GM21360 (cell line): ENCODE measurements around the gene PLCH2.

Experiments
- ATAC-seq: cut with Tn5 transposase; IDR thresholded peaks from one replicate; pipeline ENCODE4 v1.9.1; 2021; ENCODE audit warnings: mild to moderate bottlenecking, moderate library complexity; ENCODE audit not compliant: unreplicated experiment

Gene PLCH2

GRCh38 chr1:2498648-2499047 is 22.6 kb downstream of the PLCH2 start:
- no peak for ATAC-seq

- ATAC-seq: no peak
Observed at GRCh38 chr1:2499260-2499659, 23.2 kb downstream of the PLCH2 start.

- ATAC-seq: no peak
Observed at GRCh38 chr1:2499986-2500596, 24.0 kb downstream of the PLCH2 start.

- ATAC-seq: no peak
Observed at GRCh38 chr1:2501041-2501819, 25.1 kb downstream of the PLCH2 start.

- ATAC-seq: no peak
Observed at GRCh38 chr1:2501820-2502119, 25.7 kb downstream of the PLCH2 start.

- no peak for ATAC-seq
Observed at GRCh38 chr1:2502210-2502609, 26.1 kb downstream of the PLCH2 start.

- no peak for ATAC-seq
Observed at GRCh38 chr1:2502661-2503553, 26.8 kb downstream of the PLCH2 start.

- ATAC-seq: no peak
Observed at GRCh38 chr1:2503554-2504224, 27.6 kb downstream of the PLCH2 start.

GRCh38 chr1:2504225-2504948 is 28.3 kb downstream of the PLCH2 start:
- ATAC-seq: no peak

- ATAC-seq: no peak
Observed at GRCh38 chr1:2504949-2505272, 28.8 kb downstream of the PLCH2 start.

GRCh38 chr1:2505461-2505994 is 29.4 kb downstream of the PLCH2 start:
- no peak for ATAC-seq

- no peak for ATAC-seq
Observed at GRCh38 chr1:2506007-2506860, 30.1 kb downstream of the PLCH2 start.

- ATAC-seq: no peak
Observed at GRCh38 chr1:2506901-2507565, 30.9 kb downstream of the PLCH2 start.

- no peak for ATAC-seq
Observed at GRCh38 chr1:2507744-2508155, 31.7 kb downstream of the PLCH2 start.

GRCh38 chr1:2508180-2508579 is 32.1 kb downstream of the PLCH2 start:
- ATAC-seq: no peak

- no peak for ATAC-seq
Observed at GRCh38 chr1:2508751-2509150, 32.7 kb downstream of the PLCH2 start.

- ATAC-seq: no peak
Observed at GRCh38 chr1:2509589-2509988, 33.5 kb downstream of the PLCH2 start.

- ATAC-seq: no peak
Observed at GRCh38 chr1:2510366-2511155, 34.5 kb downstream of the PLCH2 start.
